CD14-positive monocyte (primary cell): ENCODE results near the gene PIP4K2A. TPM values are rescaled to one million over a fixed set of nuclear protein-coding genes. Genes with fewer than 3 reads are reported as not detected.

Source experiments
- DNase-seq, 3 donors: peaks; one replicate each; pipeline ENCODE4 v3.0.0-alpha.2; 2011 to 2022
- H2AFZ ChIP-seq: 2 replicates; pipeline ENCODE4 v1.6.0; 2012; ENCODE audit warnings: mild to moderate bottlenecking, low read depth, low read length, inconsistent platforms; ENCODE audit not compliant: insufficient read depth, poor library complexity, severe bottlenecking
- H3K27ac ChIP-seq, 2 donors: 1 replicate in 1 of 2; 2 replicates in 1 of 2; pipeline ENCODE4 v1.5.1; 2012 to 2013; ENCODE audit warnings: low read length in 2 of 2, control low read depth in 1 of 2, inconsistent platforms in 1 of 2, low read depth in 1 of 2, mild to moderate bottlenecking in 1 of 2
- H3K27me3 ChIP-seq, 2 donors: one replicate each; pipeline versions ENCODE4 v1.6.0 to v1.6.1; 2011 to 2013; ENCODE audit warnings: low read length in 2 of 2; ENCODE audit not compliant: control insufficient read depth in 2 of 2, insufficient read depth in 2 of 2
- H3K36me3 ChIP-seq, 2 donors: replicated peaks in 1 of 2; 1 replicate in 1 of 2; 2 replicates in 1 of 2; pipeline versions ENCODE4 v1.5.1 to v1.6.1; 2012 to 2013; ENCODE audit warnings: low read length in 2 of 2, control low read depth in 1 of 2, inconsistent platforms in 1 of 2, mild to moderate bottlenecking in 1 of 2; ENCODE audit not compliant: insufficient read depth in 2 of 2, control insufficient read depth in 1 of 2
- H3K4me1 ChIP-seq, 2 donors: 1 replicate in 1 of 2; 2 replicates in 1 of 2; pipeline versions ENCODE4 v1.5.1 to v1.6.1; 2012 to 2013; ENCODE audit warnings: low read length in 2 of 2, control low read depth in 1 of 2, inconsistent platforms in 1 of 2, mild to moderate bottlenecking in 1 of 2, moderate library complexity in 1 of 2; ENCODE audit not compliant: insufficient read depth in 2 of 2, control insufficient read depth in 1 of 2
- H3K4me2 ChIP-seq: replicated peaks from 2 replicates; pipeline ENCODE3; 2012; ENCODE audit warnings: low read length, moderate library complexity, mild to moderate bottlenecking; ENCODE audit not compliant: poor library complexity, severe bottlenecking; ENCODE audit errors: extremely low read depth
- H3K4me3 ChIP-seq, 3 experiments: fragments of 200-600 bp in 1 of 3; sonication (generic) in 1 of 3; replicated peaks in 1 of 3; 1 replicate in 2 of 3; 2 replicates in 1 of 3; pipeline ENCODE4 v1.5.1; 2011 to 2013; ENCODE audit warnings: low read length in 3 of 3, mild to moderate bottlenecking in 3 of 3, control low read depth in 2 of 3, low read depth in 2 of 3, inconsistent platforms in 1 of 3, moderate library complexity in 1 of 3
- H3K79me2 ChIP-seq: 2 replicates; pipeline ENCODE4 v1.6.0; 2012; ENCODE audit warnings: mild to moderate bottlenecking, control low read depth, inconsistent platforms, low read length, moderate library complexity; ENCODE audit not compliant: insufficient read depth
- H3K9ac ChIP-seq: 2 replicates; pipeline ENCODE4 v1.6.0; 2017; ENCODE audit warnings: low read length, mild to moderate bottlenecking; ENCODE audit not compliant: insufficient read depth, poor library complexity, severe bottlenecking
- H3K9me3 ChIP-seq, 2 donors: replicated peaks in 1 of 2; 1 replicate in 1 of 2; 2 replicates in 1 of 2; pipeline versions ENCODE4 v1.5.1 to v1.6.1; 2012 to 2013; ENCODE audit warnings: low read length in 2 of 2, control low read depth in 1 of 2; ENCODE audit not compliant: control insufficient read depth in 1 of 2, insufficient read depth in 1 of 2
- H4K20me1 ChIP-seq: 2 replicates; pipeline ENCODE4 v1.6.0; 2012; ENCODE audit warnings: mild to moderate bottlenecking, low read length, control low read depth, moderate library complexity; ENCODE audit not compliant: insufficient read depth
- H3K27ac Mint-ChIP-seq, 7 donors: one replicate each; pipeline ENCODE4 v1.8.0; 2020; ENCODE audit warnings: mild to moderate bottlenecking in 7 of 7, mixed read lengths in 7 of 7, moderate library complexity in 6 of 7, inconsistent platforms in 2 of 7
- H3K27me3 Mint-ChIP-seq, 3 donors: one replicate each; pipeline ENCODE4 v1.8.0; 2021 to 2022; ENCODE audit warnings: low read depth in 3 of 3, mild to moderate bottlenecking in 3 of 3, mixed read lengths in 3 of 3, moderate library complexity in 3 of 3, inconsistent platforms in 1 of 3
- H3K36me3 Mint-ChIP-seq, 2 donors: one replicate each; pipeline ENCODE4 v1.8.0; 2020; ENCODE audit warnings: mixed read lengths in 2 of 2, inconsistent platforms in 1 of 2, mild to moderate bottlenecking in 1 of 2
- H3K4me1 Mint-ChIP-seq: one replicate; pipeline ENCODE4 v1.8.0; 2020; ENCODE audit warnings: mild to moderate bottlenecking, mixed read lengths
- H3K4me3 Mint-ChIP-seq, 2 donors: one replicate each; pipeline ENCODE4 v1.8.0; 2020; ENCODE audit warnings: mild to moderate bottlenecking in 2 of 2, mixed read lengths in 2 of 2, moderate library complexity in 1 of 2
- H3K9me3 Mint-ChIP-seq, 7 donors: one replicate each; pipeline ENCODE4 v1.8.0; 2020 to 2022; ENCODE audit warnings: mixed read lengths in 7 of 7, mild to moderate bottlenecking in 6 of 7, moderate library complexity in 6 of 7, inconsistent platforms in 2 of 7
- CTCF ChIP-seq: fragments of 200-600 bp; IDR thresholded peaks from one replicate; pipeline ENCODE4 v1.8.0; 2022; ENCODE audit warnings: antibody characterized with exemption, mild to moderate bottlenecking
- WGBS: methylation state at CpG from one replicate; pipeline ENCODE4 v1.1.5; 2013; ENCODE audit warnings: missing lambda C conversion rate; ENCODE audit not compliant: insufficient coverage; 5-methylcytosine and 5-hydroxymethylcytosine counted together
- intact Hi-C, 2 donors: fragments of 100-400 bp; cut with micrococcal nuclease; formaldehyde crosslinking; loops; one replicate each; pipeline versions ENCODE4 v1.15.0 to v1.15.1; 2023
- polyA plus RNA-seq, 3 donors: library from polyadenylated mRNA; depleted of rRNA in 1 of 3; unstranded in 2 of 3; stranded (reverse) in 1 of 3; fragments of 300-500 nt in 2 of 3; fragments of >200 nt in 1 of 3; fragmentation: Illumina TruSeq in 2 of 3; gene quantifications; 1 replicate in 2 of 3; 2 replicates in 1 of 3; pipeline ENCODE4 v1.2.3, GENCODE V29; 2012 to 2021

The PIP4K2A gene
- polyA plus RNA-seq, 3 donors: 9.7 to 33.7 (median 16.6) TPM

GRCh38 chr10:22724773-22725172 lies 10.4 kb upstream of the PIP4K2A start:
- H3K4me1 ChIP-seq: peaks cover 36 to 37% of the 10 kb centered on the region in 2 donors
- H3K9me3 Mint-ChIP-seq: no peaks in the 10 kb centered on the region
- no CpG with 5 or more reads among the region's 3 CpGs for WGBS

GRCh38 chr10:22723783-22724182 lies 9.4 kb upstream of the PIP4K2A start:
- no peak overlapping the region for H3K27ac ChIP-seq
- H3K9ac ChIP-seq: no peak overlapping the region
- no peaks in the 10 kb centered on the region for H4K20me1 ChIP-seq
- no peak overlapping the region for H2AFZ ChIP-seq
- H3K4me1 ChIP-seq: peaks cover 33 to 34% of the 10 kb centered on the region in 2 donors
- H3K4me3 ChIP-seq: peak overlapping the region in 1 of 3 experiments; percentile 56
- WGBS: no CpG with 5 or more reads among the region's 6 CpGs
- no peak for TF ChIP-seq CTCF
- peaks cover 0 to 7% (median 3%) of the 10 kb centered on the region in 3 donors for H3K27me3 Mint-ChIP-seq
- peak overlapping the region; percentile 54 to 89 for H3K4me3 Mint-ChIP-seq
- peak overlapping the region; percentile 58 for H3K4me2 ChIP-seq
- peaks cover 34% of the 10 kb centered on the region for H3K4me1 Mint-ChIP-seq
- H3K9me3 Mint-ChIP-seq: no peaks in the 10 kb centered on the region
- intact Hi-C loops: no loop called here
- no peak for DNase-seq
- no peaks in the 10 kb centered on the region for H3K36me3 ChIP-seq
- no peaks in the 10 kb centered on the region for H3K9me3 ChIP-seq
- H3K36me3 Mint-ChIP-seq: peaks cover 0 to 2% of the 10 kb centered on the region in 2 donors
- no peaks in the 10 kb centered on the region for H3K27me3 ChIP-seq
- H3K79me2 ChIP-seq: no peaks in the 10 kb centered on the region
- peak overlapping the region in 6 of 7 donors; percentile 19 to 82 (median 72) for H3K27ac Mint-ChIP-seq

More at GRCh38 chr10:22724773-22725172, 10.4 kb upstream of the PIP4K2A start:
- no peaks in the 10 kb centered on the region for H4K20me1 ChIP-seq
- H3K27me3 Mint-ChIP-seq: peaks cover 0 to 7% (median 3%) of the 10 kb centered on the region in 3 donors
- no peaks in the 10 kb centered on the region for H3K9me3 ChIP-seq
- H3K27ac ChIP-seq: no peak overlapping the region
- no peaks in the 10 kb centered on the region for H3K27me3 ChIP-seq
- H3K4me3 Mint-ChIP-seq: no peak overlapping the region
- H3K9ac ChIP-seq: no peak overlapping the region
- H3K27ac Mint-ChIP-seq: peak overlapping the region in 1 of 7 donors; percentile 48
- no peak overlapping the region for H2AFZ ChIP-seq
- peaks cover 36% of the 10 kb centered on the region for H3K4me1 Mint-ChIP-seq
- no peaks in the 10 kb centered on the region for H3K79me2 ChIP-seq
- no peak for DNase-seq
- no peaks in the 10 kb centered on the region for H3K36me3 ChIP-seq
- no peak overlapping the region for H3K4me3 ChIP-seq
- no peak overlapping the region for H3K4me2 ChIP-seq
- intact Hi-C loops: no loop called here
- H3K36me3 Mint-ChIP-seq: peaks cover 0 to 2% of the 10 kb centered on the region in 2 donors
- TF ChIP-seq CTCF: no peak
